Measurements from ENCODE around the gene ZNF224.

DNA sequence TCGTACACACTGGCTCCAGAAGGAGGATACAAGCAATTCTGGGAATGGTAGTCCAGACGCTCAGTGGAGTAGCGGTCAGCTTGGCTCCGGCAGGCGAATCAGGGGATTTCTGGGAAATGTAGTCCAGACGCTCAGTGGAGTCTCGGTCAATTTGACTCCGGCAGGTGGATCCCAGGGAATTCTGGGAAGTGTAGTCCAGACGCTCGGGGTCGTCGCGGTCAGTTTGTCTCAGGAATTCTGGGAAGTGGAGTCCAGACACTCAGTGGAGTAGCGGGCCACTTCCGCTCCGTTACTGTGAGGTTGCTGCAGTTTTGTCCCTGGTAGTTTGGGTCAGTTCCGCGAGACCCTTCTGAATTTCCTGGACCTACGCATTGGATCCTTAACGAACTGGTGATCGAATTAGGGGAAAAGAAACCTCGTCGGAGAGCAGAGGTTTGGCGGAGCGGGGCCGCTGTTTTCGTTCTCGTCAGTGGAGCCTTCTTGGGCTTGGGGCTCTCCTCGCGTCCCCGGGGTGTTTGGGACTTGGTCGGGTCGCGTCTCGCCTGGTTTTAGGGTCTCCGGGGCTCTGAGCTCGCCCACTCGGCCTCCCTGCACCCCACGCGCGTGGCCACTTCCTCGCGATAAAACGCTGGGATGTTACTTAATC lies 19.1 kb downstream of the ZNF224 start, which contains the start of gene ZNF225:
- TF ChIP-seq POLR2AphosphoS5 (IDR thresholded peaks at IDR 0.05; ENCODE audit: low read depth, low read length) (peak; percentile 87), TAF1 (IDR thresholded peaks at IDR 0.05; ENCODE audit: borderline replicate concordance, insufficient read depth, low read length) (peak; percentile 70; the same call in 1 of the 2 replicates), FOXP2 (optimal IDR thresholded peaks at IDR 0.05; ENCODE audit: borderline replicate concordance, extremely low read depth, extremely low read length, insufficient read depth) (no peak)
- TF ChIP-seq, protein P1, sequence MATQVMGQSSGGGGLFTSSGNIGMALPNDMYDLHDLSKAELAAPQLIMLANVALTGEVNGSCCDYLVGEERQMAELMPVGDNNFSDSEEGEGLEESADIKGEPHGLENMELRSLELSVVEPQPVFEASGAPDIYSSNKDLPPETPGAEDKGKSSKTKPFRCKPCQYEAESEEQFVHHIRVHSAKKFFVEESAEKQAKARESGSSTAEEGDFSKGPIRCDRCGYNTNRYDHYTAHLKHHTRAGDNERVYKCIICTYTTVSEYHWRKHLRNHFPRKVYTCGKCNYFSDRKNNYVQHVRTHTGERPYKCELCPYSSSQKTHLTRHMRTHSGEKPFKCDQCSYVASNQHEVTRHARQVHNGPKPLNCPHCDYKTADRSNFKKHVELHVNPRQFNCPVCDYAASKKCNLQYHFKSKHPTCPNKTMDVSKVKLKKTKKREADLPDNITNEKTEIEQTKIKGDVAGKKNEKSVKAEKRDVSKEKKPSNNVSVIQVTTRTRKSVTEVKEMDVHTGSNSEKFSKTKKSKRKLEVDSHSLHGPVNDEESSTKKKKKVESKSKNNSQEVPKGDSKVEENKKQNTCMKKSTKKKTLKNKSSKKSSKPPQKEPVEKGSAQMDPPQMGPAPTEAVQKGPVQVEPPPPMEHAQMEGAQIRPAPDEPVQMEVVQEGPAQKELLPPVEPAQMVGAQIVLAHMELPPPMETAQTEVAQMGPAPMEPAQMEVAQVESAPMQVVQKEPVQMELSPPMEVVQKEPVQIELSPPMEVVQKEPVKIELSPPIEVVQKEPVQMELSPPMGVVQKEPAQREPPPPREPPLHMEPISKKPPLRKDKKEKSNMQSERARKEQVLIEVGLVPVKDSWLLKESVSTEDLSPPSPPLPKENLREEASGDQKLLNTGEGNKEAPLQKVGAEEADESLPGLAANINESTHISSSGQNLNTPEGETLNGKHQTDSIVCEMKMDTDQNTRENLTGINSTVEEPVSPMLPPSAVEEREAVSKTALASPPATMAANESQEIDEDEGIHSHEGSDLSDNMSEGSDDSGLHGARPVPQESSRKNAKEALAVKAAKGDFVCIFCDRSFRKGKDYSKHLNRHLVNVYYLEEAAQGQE (IDR thresholded peaks at IDR 0.05; ENCODE audit: insufficient read depth in 1 of 2, low read depth in 2 of 2, low read length in 2 of 2), result peak in 1 of 2 experiments; percentile 47; a peak in 1 of 4 replicates
